HG03378 (cell line): ENCODE data around the gene SLC22A31.

Experiments used
- ATAC-seq: cut with Tn5 transposase; IDR thresholded peaks from one replicate; pipeline ENCODE4 v1.9.1; 2021; ENCODE audit warnings: mild to moderate bottlenecking, moderate library complexity; ENCODE audit not compliant: unreplicated experiment

Gene SLC22A31

DNA sequence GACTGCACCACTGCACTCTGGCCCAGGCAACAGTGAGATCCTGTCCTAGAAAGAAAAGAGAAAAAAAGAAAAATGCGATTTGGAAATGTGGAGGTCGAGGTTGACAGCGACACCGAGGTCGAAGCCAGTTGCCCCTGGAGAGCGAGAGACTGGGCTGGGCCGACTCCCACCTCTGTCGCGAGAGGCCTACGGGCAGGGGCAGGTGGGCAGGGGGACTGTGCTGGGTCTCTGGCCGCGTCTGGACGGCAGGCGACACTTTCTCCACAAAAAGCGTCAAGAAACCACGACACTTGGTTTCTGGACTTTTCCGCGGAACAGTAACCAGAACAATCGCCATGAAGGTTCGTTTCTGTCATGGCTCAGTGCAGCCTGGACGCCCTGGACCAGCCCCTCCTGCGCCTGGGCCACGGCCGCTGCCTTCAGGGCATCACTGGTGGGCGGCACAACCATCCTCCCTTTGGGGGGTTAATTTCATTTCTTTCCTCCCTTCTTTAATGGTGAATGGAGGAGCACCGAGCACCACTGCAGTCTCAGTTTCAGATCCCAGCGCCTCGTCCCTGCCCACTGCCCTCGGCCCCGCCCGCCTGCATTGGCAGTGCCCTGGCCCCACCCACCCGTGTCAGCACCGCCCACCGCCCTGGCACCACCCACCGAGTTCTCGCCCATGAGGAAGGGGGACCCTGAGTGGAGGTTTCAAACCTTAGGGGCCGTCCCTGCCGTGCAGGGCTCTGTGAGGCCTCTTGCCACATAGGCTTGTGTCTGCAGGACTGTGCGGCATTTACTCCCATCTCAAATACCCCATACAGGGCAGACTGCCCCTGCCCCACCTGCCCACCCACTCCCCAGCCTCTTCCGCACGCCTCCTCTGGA lies 47.3 kb downstream of the SLC22A31 start:
- no peak for ATAC-seq

DNA sequence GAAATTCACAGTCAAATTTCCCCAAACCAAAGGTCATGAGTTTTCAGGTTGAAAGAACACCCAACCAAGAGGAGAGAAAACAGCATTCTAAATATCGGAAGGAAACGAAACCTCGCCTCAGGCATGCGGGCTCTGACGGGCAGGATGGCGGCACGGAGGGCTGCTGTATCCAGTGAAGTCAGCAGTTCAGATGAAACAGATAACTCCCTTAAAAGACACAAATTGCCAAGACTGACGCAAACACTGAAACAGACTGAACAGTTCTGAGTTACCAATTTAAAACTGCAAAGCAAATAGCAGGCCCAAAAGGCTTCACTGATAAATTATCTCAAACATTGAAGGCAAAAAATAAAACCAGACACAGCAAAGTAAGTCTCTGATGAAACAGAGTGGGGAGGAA lies 49.4 kb downstream of the SLC22A31 start:
- ATAC-seq = no peak

DNA sequence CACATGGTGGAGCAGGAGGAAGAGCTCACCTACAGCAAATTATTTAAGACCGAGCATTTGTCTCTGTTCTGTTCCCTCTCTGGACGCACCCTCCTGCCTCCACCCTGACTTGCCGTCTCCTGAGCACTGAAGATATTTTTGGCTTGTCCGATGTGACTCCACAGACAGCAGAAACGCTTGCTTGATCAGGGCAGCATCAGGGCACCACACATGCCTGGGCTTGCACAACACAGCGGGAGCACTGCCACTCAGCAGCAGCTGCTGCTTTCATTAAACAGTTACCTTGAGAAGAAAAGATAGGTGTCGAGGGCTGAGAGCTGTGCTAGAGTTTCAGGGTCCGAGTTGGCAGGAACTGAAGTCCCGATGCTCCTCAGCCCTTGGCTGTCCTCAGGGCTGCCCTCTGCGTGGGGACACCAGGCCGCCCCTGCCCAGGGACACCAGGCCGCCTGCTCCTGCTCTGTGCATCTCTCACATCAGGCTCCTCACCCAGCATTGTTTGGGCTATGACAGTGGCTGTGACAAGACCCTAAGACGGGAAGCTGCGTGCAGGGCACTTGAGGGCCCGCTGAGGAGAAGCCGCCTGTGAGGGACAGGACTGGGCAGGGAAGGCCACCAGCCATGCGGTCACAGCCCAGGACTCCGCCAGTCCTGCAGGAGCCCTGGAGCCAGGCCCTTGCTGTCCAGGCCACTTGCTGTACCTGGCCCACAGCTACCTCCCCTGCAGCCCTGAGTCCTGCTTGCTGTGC lies 50.1 kb downstream of the SLC22A31 start:
- ATAC-seq = no peak

DNA sequence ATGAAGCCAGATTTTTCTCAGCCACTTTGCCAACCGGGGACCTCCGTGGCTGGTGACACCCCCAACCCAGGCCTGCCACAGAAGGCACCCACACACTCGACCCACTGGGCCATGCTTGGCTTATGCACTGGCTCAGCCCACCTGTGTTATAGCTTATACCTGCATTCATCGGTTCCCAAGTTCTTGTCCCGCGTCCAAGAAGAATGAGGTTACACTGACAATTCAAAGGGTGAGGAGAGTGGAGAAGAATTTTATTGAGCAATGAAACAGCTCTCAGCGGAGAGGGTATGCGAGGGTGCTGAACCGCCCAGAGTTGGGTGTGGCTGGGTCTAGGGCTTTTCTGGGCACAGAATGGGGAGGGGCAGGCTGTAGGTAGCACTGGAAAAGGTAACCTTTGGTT lies 51.0 kb downstream of the SLC22A31 start:
- no peak for ATAC-seq

DNA sequence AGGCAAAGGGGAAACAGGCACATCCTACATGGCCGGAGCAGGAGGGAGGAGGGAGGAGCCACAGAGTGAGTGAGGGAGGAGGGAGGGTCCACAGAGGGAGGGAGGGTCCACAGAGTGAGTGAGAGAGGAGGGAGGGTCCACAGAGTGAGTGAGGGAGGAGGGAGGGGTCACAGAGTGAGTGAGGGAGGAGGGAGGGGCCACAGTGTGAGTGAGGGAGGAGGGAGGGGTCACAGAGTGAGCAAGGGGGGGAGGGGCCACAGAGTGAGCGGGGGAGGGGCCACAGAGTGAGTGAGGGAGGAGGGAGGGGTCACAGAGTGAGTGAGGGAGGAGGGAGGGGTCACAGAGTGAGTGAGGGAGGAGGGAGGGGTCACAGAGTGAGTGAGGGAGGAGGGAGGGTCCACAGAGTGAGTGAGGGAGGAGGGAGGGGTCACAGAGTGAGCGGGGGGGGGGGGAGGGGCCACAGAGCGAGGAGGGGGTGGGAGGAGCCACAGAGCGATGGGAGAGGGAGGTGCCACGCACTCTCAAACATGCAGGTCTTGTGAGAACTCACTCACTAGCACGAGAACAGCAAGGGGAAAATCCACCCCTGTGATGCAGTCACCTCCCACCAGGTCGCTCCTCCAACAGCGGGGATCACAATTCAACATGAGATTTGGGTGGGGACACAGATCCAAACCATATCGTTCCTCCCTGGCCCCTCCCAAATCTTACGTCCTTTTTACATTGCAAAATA lies 53.1 kb downstream of the SLC22A31 start:
- ATAC-seq = no peak

DNA sequence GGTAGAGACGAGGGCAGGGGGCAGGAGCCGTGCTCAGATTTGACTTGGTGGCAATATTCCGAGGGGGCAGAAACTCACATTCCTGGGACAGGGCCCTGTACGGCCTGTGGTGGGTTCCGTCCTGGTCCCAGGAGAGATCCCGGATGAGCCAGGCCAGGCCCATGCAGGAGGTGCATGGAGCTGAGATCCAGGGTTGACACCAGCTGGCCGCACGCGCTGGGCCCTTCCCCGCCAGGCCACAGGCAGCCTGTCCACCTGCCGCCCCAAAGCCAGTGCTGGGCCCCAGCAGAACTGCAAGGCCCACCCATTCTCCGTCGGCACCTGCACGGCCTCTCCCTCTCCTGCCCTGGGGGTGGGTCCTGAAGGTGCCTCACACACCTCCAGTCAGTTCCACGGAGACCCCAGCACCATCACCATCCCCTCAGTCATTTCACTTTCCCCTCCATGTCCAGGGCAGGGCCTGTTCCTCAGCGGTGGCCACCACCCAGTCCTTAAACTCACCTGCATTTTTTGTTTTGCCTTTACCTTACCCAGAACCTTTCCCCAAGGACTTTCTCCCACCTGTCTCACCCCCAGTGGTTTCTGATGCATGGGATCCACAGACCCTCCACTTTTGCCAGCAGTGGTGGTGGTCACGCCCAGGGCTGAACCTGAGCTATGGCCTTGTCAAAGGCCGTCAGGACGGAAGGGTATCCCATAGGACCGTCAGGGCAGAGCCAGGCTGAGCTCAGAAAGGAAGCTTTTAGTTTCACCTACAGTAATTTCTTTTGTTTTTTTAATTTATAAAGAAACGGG lies 53.9 kb downstream of the SLC22A31 start:
- no peak for ATAC-seq
